DND-41 (cell line): ENCODE results near the gene NPHP4.

ENCODE experiments used
- ATAC-seq: fragments of 200-7000 bp; cut with Tn5 transposase; 3 replicates; pipeline ENCODE4 v1.9.1; 2021; ENCODE audit warnings: low read depth; ENCODE audit not compliant: insufficient read depth
- DNase-seq: peaks from one replicate; pipeline ENCODE4 v3.0.0-alpha.2; 2020
- H2AFZ ChIP-seq: 2 replicates; pipeline ENCODE4 v1.6.0; 2012; ENCODE audit warnings: low read depth, low read length
- H3K27ac ChIP-seq: 2 replicates; pipeline ENCODE4 v1.5.1; 2012; ENCODE audit warnings: low read length, inconsistent platforms
- H3K27me3 ChIP-seq: fragments of 200-600 bp; sonication (generic); 2 replicates; pipeline ENCODE4 v1.6.0; 2012; ENCODE audit warnings: low read length, mild to moderate bottlenecking, inconsistent platforms; ENCODE audit not compliant: insufficient read depth, poor library complexity
- H3K36me3 ChIP-seq: 2 replicates; pipeline ENCODE4 v1.5.1; 2012; ENCODE audit warnings: low read length, inconsistent platforms; ENCODE audit not compliant: insufficient read depth
- H3K4me1 ChIP-seq: 2 replicates; pipeline ENCODE4 v1.5.1; 2012; ENCODE audit warnings: mild to moderate bottlenecking, low read length; ENCODE audit not compliant: insufficient read depth
- H3K4me2 ChIP-seq: 2 replicates; pipeline ENCODE4 v1.6.0; 2012; ENCODE audit warnings: mild to moderate bottlenecking, moderate library complexity, low read length, inconsistent platforms; ENCODE audit not compliant: insufficient read depth
- H3K4me3 ChIP-seq, 2 experiments: fragments of 200-600 bp in 1 of 2; shearing (Covaris generic) in 1 of 2; 2 replicates each; pipeline ENCODE4 v1.5.1; 2012 to 2016; ENCODE audit warnings: inconsistent platforms in 2 of 2, low read length in 2 of 2, mild to moderate bottlenecking in 2 of 2, low read depth in 1 of 2, moderate library complexity in 1 of 2
- H3K79me2 ChIP-seq: 2 replicates; pipeline ENCODE4 v1.6.0; 2012; ENCODE audit warnings: low read length, inconsistent platforms; ENCODE audit not compliant: insufficient read depth
- H3K9ac ChIP-seq: 2 replicates; pipeline ENCODE4 v1.6.0; 2012; ENCODE audit warnings: low read depth, mild to moderate bottlenecking, inconsistent platforms, low read length, moderate library complexity
- H3K9me3 ChIP-seq: 2 replicates; pipeline ENCODE4 v1.5.1; 2012; ENCODE audit warnings: low read length, moderate library complexity, mild to moderate bottlenecking, inconsistent platforms; ENCODE audit not compliant: insufficient read depth, severe bottlenecking
- H4K20me1 ChIP-seq: 2 replicates; pipeline ENCODE4 v1.6.0; 2012; ENCODE audit warnings: low read length; ENCODE audit not compliant: insufficient read depth
- CTCF ChIP-seq: IDR thresholded peaks from 2 replicates; pipeline ENCODE4 v1.5.1; 2012; ENCODE audit warnings: borderline replicate concordance, low read length, moderate library complexity, mild to moderate bottlenecking; ENCODE audit not compliant: poor library complexity, severe bottlenecking; ENCODE audit errors: extremely low read depth
- EZH2 ChIP-seq: IDR thresholded peaks from 3 replicates; pipeline ENCODE4 v1.6.1; 2012; ENCODE audit warnings: borderline replicate concordance, low read depth, mild to moderate bottlenecking, moderate library complexity, low read length, inconsistent platforms; ENCODE audit not compliant: severe bottlenecking

Gene NPHP4

GRCh38 chr1:6035719-6036118 lies 43.5 kb upstream of the NPHP4 start:
- H3K4me3 ChIP-seq: no peak overlapping the region
- no peak overlapping the region for H3K27ac ChIP-seq
- H3K27me3 ChIP-seq: no peaks in the 10 kb centered on the region
- peaks cover 90% of the 10 kb centered on the region for H4K20me1 ChIP-seq
- H2AFZ ChIP-seq: no peak overlapping the region
- no peaks in the 10 kb centered on the region for H3K9me3 ChIP-seq
- peaks cover 62% of the 10 kb centered on the region for H3K79me2 ChIP-seq
- ATAC-seq: no peak
- no peak for DNase-seq
- peaks cover 17% of the 10 kb centered on the region for H3K4me1 ChIP-seq
- no peak overlapping the region for H3K9ac ChIP-seq
- H3K36me3 ChIP-seq: peaks cover 49% of the 10 kb centered on the region
- TF ChIP-seq EZH2 (no peak), CTCF (peak; percentile 19)
- H3K4me2 ChIP-seq: no peak overlapping the region

GRCh38 chr1:6035303-6035702 lies 43.1 kb upstream of the NPHP4 start:
- no peak for ATAC-seq
- peaks cover 67% of the 10 kb centered on the region for H3K79me2 ChIP-seq
- H3K9ac ChIP-seq: no peak overlapping the region

GRCh38 chr1:6034750-6035096 lies 42.5 kb upstream of the NPHP4 start:
- peaks cover 25% of the 10 kb centered on the region for H3K4me1 ChIP-seq
- no peak overlapping the region for H2AFZ ChIP-seq
- peaks cover 91% of the 10 kb centered on the region for H4K20me1 ChIP-seq
- no peaks in the 10 kb centered on the region for H3K27me3 ChIP-seq
- no peak overlapping the region for H3K9ac ChIP-seq
- no peak for TF ChIP-seq CTCF
- TF ChIP-seq EZH2: no peak
- ATAC-seq: no peak
- no peak overlapping the region for H3K4me2 ChIP-seq
- H3K4me3 ChIP-seq: no peak overlapping the region
- no peak for DNase-seq
- no peak overlapping the region for H3K27ac ChIP-seq
- peaks cover 72% of the 10 kb centered on the region for H3K79me2 ChIP-seq
- peaks cover 47% of the 10 kb centered on the region for H3K36me3 ChIP-seq
- no peaks in the 10 kb centered on the region for H3K9me3 ChIP-seq

More at GRCh38 chr1:6035303-6035702, 43.1 kb upstream of the NPHP4 start:
- no peak for DNase-seq
- peaks cover 91% of the 10 kb centered on the region for H4K20me1 ChIP-seq
- H3K4me2 ChIP-seq: no peak overlapping the region
- no peaks in the 10 kb centered on the region for H3K27me3 ChIP-seq
- H3K36me3 ChIP-seq: peaks cover 48% of the 10 kb centered on the region
- no peak overlapping the region for H3K4me3 ChIP-seq
- no peaks in the 10 kb centered on the region for H3K9me3 ChIP-seq
- peaks cover 19% of the 10 kb centered on the region for H3K4me1 ChIP-seq
- H2AFZ ChIP-seq: no peak overlapping the region
- H3K27ac ChIP-seq: no peak overlapping the region
- no peak for TF ChIP-seq CTCF
- no peak for TF ChIP-seq EZH2

DNA sequence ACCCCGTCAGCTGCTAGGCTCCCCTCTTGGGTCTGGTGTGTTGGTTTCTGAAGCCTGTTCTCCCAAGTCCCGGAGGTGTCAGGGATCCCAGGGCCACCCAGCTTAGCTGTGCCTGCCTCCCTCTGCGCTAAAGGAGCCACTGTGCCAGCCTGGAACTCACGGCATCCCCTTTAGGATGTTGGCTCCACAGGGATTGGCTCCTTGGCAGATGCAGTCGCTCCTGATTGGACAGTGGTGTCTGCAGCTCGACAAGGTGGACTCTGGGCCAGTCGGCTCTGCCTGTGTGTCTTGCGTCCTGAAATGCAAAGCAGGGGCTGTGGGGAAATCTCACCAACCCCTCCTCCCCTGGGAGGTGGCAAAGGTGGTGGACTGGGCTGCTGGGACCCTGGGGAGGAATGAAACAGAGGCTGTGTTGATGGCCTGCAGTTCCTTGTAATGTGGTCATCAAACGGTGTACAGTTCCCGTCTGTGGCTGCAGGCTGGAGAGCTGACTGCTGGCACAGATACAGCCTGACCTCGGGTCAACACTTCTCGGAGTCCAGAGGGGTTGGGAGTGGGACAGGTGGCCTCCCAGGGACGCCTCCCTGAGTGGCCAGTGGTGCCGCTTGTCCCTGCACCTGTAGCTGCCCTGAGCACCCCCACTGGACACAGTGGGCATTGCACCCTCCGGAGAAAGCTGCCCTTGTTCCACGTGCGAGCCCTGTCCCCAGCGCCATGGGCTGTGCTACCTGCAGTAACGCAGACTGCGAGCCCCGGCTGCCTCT lies 41.9 kb upstream of the NPHP4 start:
- Histone ChIP-seq H3K4me3 (no peak overlapping the region), H3K4me2 (no peak overlapping the region), H3K9me3 (no peaks in the 10 kb centered on the region), H3K27ac (no peak overlapping the region), H3K79me2 (peaks cover 76% of the 10 kb centered on the region), H3K4me1 (peaks cover 30% of the 10 kb centered on the region), H3K9ac (no peak overlapping the region), H3K36me3 (peaks cover 47% of the 10 kb centered on the region), H3K27me3 (no peaks in the 10 kb centered on the region), H4K20me1 (peaks cover 91% of the 10 kb centered on the region), H2AFZ (no peak overlapping the region)
- peak; percentile 30 for DNase-seq
- peak; percentile 51 for ATAC-seq
- TF ChIP-seq EZH2 (no peak), CTCF (peak; percentile 69)
